ENCODE data around the gene SMARCD1. TPM values are rescaled to one million over a fixed set of nuclear protein-coding genes. Genes with fewer than 3 reads are reported as not detected.

Gene SMARCD1
- total RNA-seq, 1 experiment from 2014 or later, result 84.9 TPM

- DNase-seq (ENCODE audit: low read depth, low spot score), result no peak
- intact Hi-C loops (cut with micrococcal nuclease; ENCODE audit: unreplicated experiment) (loop anchor here (5.0 kb wide), 1 partner anchor 55 kb away; the partner anchor contains the start of gene CERS5), in situ Hi-C loops (cut with HindIII; ENCODE audit: low pct_unique_long_range_greater_than_20kb, low sequenced_read_pairs) (no loop called here)
- Histone ChIP-seq H3K27me3 (ENCODE audit: control insufficient read depth, insufficient read depth, low read length) (no peaks in the 10 kb centered on the region), H3K36me3 (ENCODE audit: control insufficient read depth, insufficient read depth, low read length) (no peaks in the 10 kb centered on the region), H3K4me3 (ENCODE audit: low read depth in 2 of 2, low read length in 2 of 2) (peak overlapping the region; percentile 64 to 99), H3K9me3 (ENCODE audit: control insufficient read depth, insufficient read depth, low read depth, low read length) (no peaks in the 10 kb centered on the region), H3K27ac (ENCODE audit: low read length) (peak overlapping the region; percentile 71), H3K4me1 (ENCODE audit: control insufficient read depth, insufficient read depth, low read length) (peaks cover 15% of the 10 kb centered on the region)
- POLR2A ChIA-PET, result interaction anchor here (0.5 to 0.6 kb wide), 3 partner anchors 12 to 773 kb away, joined by 3 to 4 read pairs (median 3); no protein-coding TSS in a partner anchor
- TF ChIP-seq POLR2AphosphoS5 (IDR thresholded peaks at IDR 0.05; ENCODE audit: low read depth, low read length) (no peak), TCF7L2 (IDR thresholded peaks at IDR 0.05; ENCODE audit: low read depth, low read length) (no peak), SIN3A (IDR thresholded peaks at IDR 0.05; ENCODE audit: borderline replicate concordance, insufficient read depth, low read depth, low read length) (no peak; the same call in 1 of the 2 replicates), CTCF (IDR thresholded peaks at IDR 0.05) (no peak), REST (IDR thresholded peaks at IDR 0.05; ENCODE audit: insufficient read depth in 1 of 2, low read depth in 2 of 2, low read length in 1 of 2) (no peak)
- BruUV-seq (replicated peaks), result TSS peak; percentile 58
- CTCF ChIA-PET, result interaction anchor here (0.5 to 2.6 kb wide), 12 partner anchors 11 to 408 kb away, joined by 3 to 15 read pairs (median 5); partner anchors contain the start of gene CERS5
- peak; percentile 4; the same call in 1 of the 2 replicates for ATAC-seq
Measured at GRCh38 chr12:50112456-50113218, 27.5 kb downstream of the SMARCD1 start.

- Histone ChIP-seq H3K4me1 (ENCODE audit: control insufficient read depth, insufficient read depth, low read length) (peaks cover 3% of the 10 kb centered on the region; the same call in 1 of the 2 replicates), H3K27me3 (ENCODE audit: control insufficient read depth, insufficient read depth, low read length) (no peaks in the 10 kb centered on the region), H3K4me3 (ENCODE audit: low read depth in 2 of 2, low read length in 2 of 2) (no peak overlapping the region), H3K27ac (ENCODE audit: low read length) (no peak overlapping the region), H3K36me3 (ENCODE audit: control insufficient read depth, insufficient read depth, low read length) (no peaks in the 10 kb centered on the region; the same call in 1 of the 2 replicates), H3K9me3 (ENCODE audit: control insufficient read depth, insufficient read depth, low read depth, low read length) (no peaks in the 10 kb centered on the region)
- intact Hi-C loops (cut with micrococcal nuclease; ENCODE audit: unreplicated experiment) (no loop called here), in situ Hi-C loops (cut with HindIII; ENCODE audit: low pct_unique_long_range_greater_than_20kb, low sequenced_read_pairs) (no loop called here)
- ChIA-PET CTCF (interaction anchor here (0.6 kb wide), 1 partner anchor 32 kb away, joined by 11 read pairs; the partner anchor contains the start of gene SMARCD1), POLR2A (no interaction called here)
- TF ChIP-seq POLR2AphosphoS5 (IDR thresholded peaks at IDR 0.05; ENCODE audit: low read depth, low read length) (no peak), REST (IDR thresholded peaks at IDR 0.05; ENCODE audit: insufficient read depth in 1 of 2, low read depth in 2 of 2, low read length in 1 of 2) (no peak), SIN3A (IDR thresholded peaks at IDR 0.05; ENCODE audit: borderline replicate concordance, insufficient read depth, low read depth, low read length) (no peak), CTCF (IDR thresholded peaks at IDR 0.05) (no peak), TCF7L2 (IDR thresholded peaks at IDR 0.05; ENCODE audit: low read depth, low read length) (no peak)
- no peak for ATAC-seq
- no TSS peak for BruUV-seq (replicated peaks)
- no peak for DNase-seq (ENCODE audit: low read depth, low spot score)
Measured at GRCh38 chr12:50117057-50117622, 32.0 kb downstream of the SMARCD1 start.

All from Panc1 (cell line).